ENCODE measurements around the gene DONSON. TPM values are rescaled to one million over a fixed set of nuclear protein-coding genes. Genes with fewer than 3 reads are reported as not detected.

The DONSON gene
- total RNA-seq, 2 experiments from 2014 or later = 39.6 to 41.5 TPM

GRCh38 chr21:33559813-33560212 is 28.7 kb downstream of the DONSON start:
- Mint-ChIP-seq H3K27ac (no peak overlapping the region), H3K27me3 (no peaks in the 10 kb centered on the region), H3K36me3 (ENCODE audit: low read depth) (peaks cover 72% of the 10 kb centered on the region), H3K4me3 (no peak overlapping the region), H3K9me3 (peaks cover 2% of the 10 kb centered on the region), H3K4me1 (peaks cover 37% of the 10 kb centered on the region)
- DNase-seq = no peak
- ChIA-PET CTCF (interaction anchor here (0.6 kb wide), 1 partner anchor 89 kb away, joined by 3 read pairs; no protein-coding TSS in a partner anchor), POLR2A (no interaction called here)

- Mint-ChIP-seq H3K36me3 (ENCODE audit: low read depth) (peaks cover 80% of the 10 kb centered on the region), H3K4me3 (no peak overlapping the region), H3K9me3 (peaks cover 2% of the 10 kb centered on the region), H3K27me3 (no peaks in the 10 kb centered on the region), H3K27ac (no peak overlapping the region), H3K4me1 (peaks cover 46% of the 10 kb centered on the region)
- ChIA-PET POLR2A (no interaction called here), CTCF (interaction anchor here (0.6 to 1.0 kb wide), 2 partner anchors 18 to 66 kb away, joined by 3 to 4 read pairs; no protein-coding TSS in a partner anchor)
- DNase-seq = no peak
These were observed 29.6 kb downstream of the DONSON start for GRCh38 chr21:33558777-33559421.

DNA sequence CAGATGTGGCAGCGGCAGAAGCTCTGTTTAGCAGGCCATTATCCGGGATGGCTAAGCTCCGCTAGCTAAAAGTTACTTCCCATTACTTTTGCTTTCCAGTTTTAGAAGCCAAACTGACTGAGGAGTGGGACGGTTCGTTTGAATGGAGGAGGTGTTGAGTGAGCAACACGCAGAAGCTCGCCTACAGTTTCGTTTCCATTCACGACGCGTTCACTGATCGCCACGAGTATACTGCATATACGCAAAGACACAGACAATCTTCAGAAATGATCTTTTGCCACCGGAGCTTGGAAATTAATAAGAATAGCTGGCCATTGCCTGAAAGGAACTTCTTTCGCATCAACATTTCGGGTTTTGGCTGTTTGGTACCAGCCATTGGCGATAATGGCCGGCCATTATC is 31.0 kb downstream of the DONSON start:
- H3K36me3 Mint-ChIP-seq (ENCODE audit: low read depth) = peaks cover 86% of the 10 kb centered on the region
- H3K4me3 Mint-ChIP-seq = no peak overlapping the region

DNA sequence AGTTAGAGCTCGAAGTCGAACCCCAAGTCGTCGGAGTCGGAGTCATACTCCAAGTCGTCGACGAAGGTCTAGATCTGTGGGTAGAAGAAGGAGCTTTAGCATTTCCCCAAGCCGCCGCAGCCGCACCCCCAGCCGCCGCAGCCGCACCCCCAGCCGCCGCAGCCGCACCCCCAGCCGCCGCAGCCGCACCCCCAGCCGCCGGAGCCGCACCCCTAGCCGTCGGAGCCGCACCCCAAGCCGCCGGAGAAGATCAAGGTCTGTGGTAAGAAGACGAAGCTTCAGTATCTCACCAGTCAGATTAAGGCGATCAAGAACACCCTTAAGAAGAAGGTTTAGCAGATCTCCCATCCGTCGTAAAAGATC is 33.5 kb downstream of the DONSON start:
- H3K4me3 Mint-ChIP-seq = no peak overlapping the region
- no peak for DNase-seq
- POLR2A ChIA-PET = no interaction called here
- no peaks in the 10 kb centered on the region for H3K27me3 Mint-ChIP-seq
- H3K27ac Mint-ChIP-seq = peak overlapping the region; percentile 21
- peaks cover 42% of the 10 kb centered on the region for H3K4me1 Mint-ChIP-seq
- peaks cover 84% of the 10 kb centered on the region for H3K36me3 Mint-ChIP-seq (ENCODE audit: low read depth)
- CTCF ChIA-PET = interaction anchor here (1.0 to 1.4 kb wide), 3 partner anchors 9 to 840 kb away, joined by 3 read pairs; no protein-coding TSS in a partner anchor
- peaks cover 2% of the 10 kb centered on the region for H3K9me3 Mint-ChIP-seq

More for the DNA sequence above, 31.0 kb downstream of the DONSON start:
- Mint-ChIP-seq H3K9me3 (peaks cover 2% of the 10 kb centered on the region), H3K4me1 (peaks cover 48% of the 10 kb centered on the region), H3K27ac (no peak overlapping the region), H3K27me3 (no peaks in the 10 kb centered on the region)
- ChIA-PET POLR2A (no interaction called here), CTCF (interaction anchor here (0.5 to 1.9 kb wide), 7 partner anchors 8 to 48 kb away, joined by 3 to 5 read pairs (median 3); partner anchors contain the start of gene DONSON)
- DNase-seq = no peak

- CTCF ChIA-PET = interaction anchor here (0.7 to 1.4 kb wide), 4 partner anchors 9 to 839 kb away, joined by 3 read pairs; no protein-coding TSS in a partner anchor
- no peak for DNase-seq
- peak overlapping the region; percentile 21 for H3K27ac Mint-ChIP-seq
- POLR2A ChIA-PET = no interaction called here
- no peaks in the 10 kb centered on the region for H3K27me3 Mint-ChIP-seq
- peaks cover 38% of the 10 kb centered on the region for H3K4me1 Mint-ChIP-seq
- H3K9me3 Mint-ChIP-seq = peaks cover 2% of the 10 kb centered on the region
- no peak overlapping the region for H3K4me3 Mint-ChIP-seq
- H3K36me3 Mint-ChIP-seq (ENCODE audit: low read depth) = peaks cover 83% of the 10 kb centered on the region
These were observed 34.1 kb downstream of the DONSON start for GRCh38 chr21:33554236-33554981.

DNA sequence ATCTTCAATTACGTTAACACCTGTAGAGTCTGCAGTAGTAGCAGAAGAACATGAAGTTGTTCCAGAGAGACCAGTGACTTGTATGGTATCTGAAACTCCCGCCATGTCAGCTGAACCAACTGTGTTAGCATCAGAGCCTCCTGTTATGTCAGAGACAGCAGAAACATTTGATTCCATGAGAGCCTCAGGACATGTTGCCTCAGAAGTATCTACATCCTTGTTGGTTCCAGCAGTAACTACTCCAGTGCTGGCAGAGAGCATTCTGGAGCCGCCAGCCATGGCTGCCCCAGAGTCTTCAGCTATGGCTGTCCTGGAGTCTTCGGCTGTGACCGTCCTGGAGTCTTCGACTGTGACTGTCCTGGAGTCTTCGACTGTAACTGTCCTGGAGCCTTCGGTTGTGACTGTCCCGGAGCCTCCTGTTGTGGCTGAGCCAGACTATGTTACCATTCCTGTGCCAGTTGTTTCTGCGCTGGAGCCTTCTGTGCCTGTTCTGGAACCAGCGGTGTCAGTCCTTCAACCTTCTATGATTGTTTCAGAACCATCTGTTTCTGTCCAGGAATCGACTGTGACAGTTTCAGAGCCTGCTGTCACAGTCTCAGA is 35.4 kb downstream of the DONSON start:
- CTCF ChIA-PET = interaction anchor here (0.5 to 1.8 kb wide), 3 partner anchors 11 to 18 kb away, joined by 4 to 5 read pairs (median 4); no protein-coding TSS in a partner anchor
- Mint-ChIP-seq H3K27ac (no peak overlapping the region), H3K27me3 (no peaks in the 10 kb centered on the region), H3K36me3 (ENCODE audit: low read depth) (peaks cover 83% of the 10 kb centered on the region), H3K4me1 (peaks cover 39% of the 10 kb centered on the region), H3K9me3 (peaks cover 2% of the 10 kb centered on the region), H3K4me3 (no peak overlapping the region)
- DNase-seq = no peak
- POLR2A ChIA-PET = no interaction called here

- Mint-ChIP-seq H3K27ac (no peak overlapping the region), H3K9me3 (peaks cover 2% of the 10 kb centered on the region), H3K36me3 (ENCODE audit: low read depth) (peaks cover 78% of the 10 kb centered on the region), H3K4me1 (peaks cover 39% of the 10 kb centered on the region), H3K27me3 (no peaks in the 10 kb centered on the region), H3K4me3 (no peak overlapping the region)
- no peak for DNase-seq
- CTCF ChIA-PET = interaction anchor here (0.6 to 1.8 kb wide), 5 partner anchors 12 to 32 kb away, joined by 3 to 5 read pairs (median 3); no protein-coding TSS in a partner anchor
- POLR2A ChIA-PET = no interaction called here
These were observed 36.1 kb downstream of the DONSON start for GRCh38 chr21:33552093-33552998.

GRCh38 chr21:33551664-33552063 is 36.8 kb downstream of the DONSON start:
- Mint-ChIP-seq H3K4me1 (peaks cover 40% of the 10 kb centered on the region), H3K27ac (no peak overlapping the region), H3K36me3 (ENCODE audit: low read depth) (peaks cover 76% of the 10 kb centered on the region), H3K9me3 (peaks cover 2% of the 10 kb centered on the region), H3K27me3 (no peaks in the 10 kb centered on the region), H3K4me3 (no peak overlapping the region)
- ChIA-PET CTCF (interaction anchor here (0.6 to 1.8 kb wide), 6 partner anchors 10 to 32 kb away, joined by 3 to 4 read pairs (median 3); no protein-coding TSS in a partner anchor), POLR2A (no interaction called here)
- DNase-seq = no peak

GRCh38 chr21:33550772-33551660 is 37.5 kb downstream of the DONSON start:
- Mint-ChIP-seq H3K27me3 (no peaks in the 10 kb centered on the region), H3K9me3 (peaks cover under 1% of the 10 kb centered on the region), H3K4me3 (no peak overlapping the region), H3K36me3 (ENCODE audit: low read depth) (peaks cover 72% of the 10 kb centered on the region), H3K4me1 (peaks cover 38% of the 10 kb centered on the region), H3K27ac (no peak overlapping the region)
- DNase-seq = no peak
- POLR2A ChIA-PET = no interaction called here
- CTCF ChIA-PET = interaction anchor here (0.9 to 1.8 kb wide), 5 partner anchors 11 to 33 kb away, joined by 3 to 4 read pairs (median 3); no protein-coding TSS in a partner anchor

DNA sequence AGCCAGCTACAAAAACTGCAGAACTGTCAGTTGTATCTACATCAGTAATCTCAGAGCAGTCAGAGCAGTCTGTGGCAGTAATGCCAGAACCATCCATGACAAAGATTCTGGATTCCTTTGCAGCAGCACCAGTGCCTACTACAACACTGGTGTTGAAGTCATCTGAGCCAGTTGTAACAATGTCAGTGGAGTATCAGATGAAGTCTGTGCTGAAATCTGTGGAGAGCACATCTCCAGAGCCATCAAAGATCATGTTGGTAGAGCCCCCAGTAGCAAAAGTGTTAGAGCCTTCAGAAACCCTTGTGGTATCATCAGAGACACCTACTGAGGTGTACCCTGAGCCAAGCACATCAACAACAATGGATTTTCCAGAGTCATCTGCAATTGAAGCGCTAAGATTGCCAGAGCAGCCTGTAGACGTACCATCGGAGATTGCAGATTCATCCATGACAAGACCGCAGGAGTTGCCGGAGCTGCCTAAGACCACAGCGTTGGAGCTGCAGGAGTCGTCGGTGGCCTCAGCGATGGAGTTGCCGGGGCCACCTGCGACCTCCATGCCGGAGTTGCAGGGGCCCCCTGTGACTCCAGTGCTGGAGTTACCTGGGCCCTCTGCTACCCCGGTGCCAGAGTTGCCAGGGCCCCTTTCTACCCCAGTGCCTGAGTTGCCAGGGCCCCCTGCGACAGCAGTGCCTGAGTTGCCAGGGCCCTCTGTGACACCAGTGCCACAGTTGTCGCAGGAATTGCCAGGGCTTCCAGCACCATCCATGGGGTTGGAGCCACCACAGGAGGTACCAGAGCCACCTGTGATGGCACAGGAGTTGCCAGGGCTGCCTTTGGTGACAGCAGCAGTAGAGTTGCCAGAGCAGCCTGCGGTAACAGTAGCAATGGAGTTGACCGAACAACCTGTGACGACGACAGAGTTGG is 38.4 kb downstream of the DONSON start:
- Mint-ChIP-seq H3K4me3 (no peak overlapping the region), H3K27me3 (no peaks in the 10 kb centered on the region), H3K36me3 (ENCODE audit: low read depth) (peaks cover 63% of the 10 kb centered on the region), H3K27ac (no peak overlapping the region), H3K4me1 (peaks cover 38% of the 10 kb centered on the region), H3K9me3 (no peaks in the 10 kb centered on the region)
- CTCF ChIA-PET = interaction anchor here (1.1 to 1.3 kb wide), 2 partner anchors 12 to 34 kb away, joined by 3 read pairs; no protein-coding TSS in a partner anchor
- POLR2A ChIA-PET = no interaction called here
- DNase-seq = no peak

DNA sequence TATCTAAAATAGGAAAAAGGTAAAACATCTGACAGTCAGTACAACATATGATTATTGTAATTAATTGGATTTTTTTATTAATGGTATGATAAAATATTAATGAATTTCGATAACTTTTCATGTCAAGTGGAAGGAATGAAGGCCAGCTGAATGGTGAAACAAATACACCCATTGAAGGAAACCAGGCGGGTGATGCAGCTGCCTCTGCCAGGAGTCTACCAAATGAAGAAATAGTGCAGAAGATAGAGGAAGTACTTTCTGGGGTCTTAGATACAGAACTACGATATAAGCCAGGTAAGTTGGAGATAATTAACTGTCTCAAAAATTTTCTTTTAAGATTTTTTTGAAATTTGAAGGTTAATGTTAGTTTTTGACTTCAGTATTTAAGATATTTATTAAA is 42.4 kb downstream of the DONSON start:
- Mint-ChIP-seq H3K4me1 (peaks cover 24% of the 10 kb centered on the region), H3K27me3 (no peaks in the 10 kb centered on the region), H3K27ac (no peak overlapping the region), H3K36me3 (ENCODE audit: low read depth) (peaks cover 40% of the 10 kb centered on the region), H3K4me3 (no peak overlapping the region), H3K9me3 (no peaks in the 10 kb centered on the region)
- ChIA-PET CTCF (no interaction called here), POLR2A (no interaction called here)
- no peak for DNase-seq

Data from activated CD4-positive, alpha-beta T cell treated with anti-CD3 and anti-CD28 coated beads, Interleukin-2, amount 10 ng/mL, durations not matched to agents 7 days and 5 days (primary cell).